Measurements from ENCODE around the gene UBAC1. TPM values are rescaled to one million over a fixed set of nuclear protein-coding genes. Genes with fewer than 3 reads are reported as not detected.
"Not testable (repeated sequence)": the region's sequence is repeated elsewhere in the genome, so short reads cannot be mapped to it uniquely, and the experiment has no call there.

UBAC1 gene
- total RNA-seq, 1 donor: 19.3 TPM

- H3K9me3 ChIP-seq (ENCODE audit: low read depth, low read length): no peaks in the 10 kb centered on the region
- no peaks in the 10 kb centered on the region for H3K27me3 ChIP-seq (ENCODE audit: insufficient read depth, low read length)
- H3K4me1 ChIP-seq (ENCODE audit: insufficient read depth, low read length): peaks cover 43% of the 10 kb centered on the region
- H3K4me3 ChIP-seq (ENCODE audit: low read length): no peak overlapping the region
These were observed 57.2 kb downstream of the UBAC1 start for GRCh38 chr9:135903786-135904520.

- no peak overlapping the region for H3K4me3 ChIP-seq (ENCODE audit: low read length)
- peaks cover 40% of the 10 kb centered on the region for H3K4me1 ChIP-seq (ENCODE audit: insufficient read depth, low read length)
- H3K27me3 ChIP-seq (ENCODE audit: insufficient read depth, low read length): no peaks in the 10 kb centered on the region
- H3K9me3 ChIP-seq (ENCODE audit: low read depth, low read length): no peaks in the 10 kb centered on the region
These were observed 57.9 kb downstream of the UBAC1 start for GRCh38 chr9:135903358-135903656.

- Histone ChIP-seq H3K4me1 (ENCODE audit: insufficient read depth, low read length) (peaks cover 36% of the 10 kb centered on the region), H3K27me3 (ENCODE audit: insufficient read depth, low read length) (no peaks in the 10 kb centered on the region), H3K4me3 (ENCODE audit: low read length) (no peak overlapping the region), H3K9me3 (ENCODE audit: low read depth, low read length) (no peaks in the 10 kb centered on the region)
These were observed 58.4 kb downstream of the UBAC1 start for GRCh38 chr9:135902655-135903357.

- Histone ChIP-seq H3K4me3 (ENCODE audit: low read length) (no peak overlapping the region), H3K27me3 (ENCODE audit: insufficient read depth, low read length) (no peaks in the 10 kb centered on the region), H3K4me1 (ENCODE audit: insufficient read depth, low read length) (peaks cover 42% of the 10 kb centered on the region), H3K9me3 (ENCODE audit: low read depth, low read length) (no peaks in the 10 kb centered on the region)
These were observed 59.3 kb downstream of the UBAC1 start for GRCh38 chr9:135901826-135902225.

- H3K4me1 ChIP-seq (ENCODE audit: insufficient read depth, low read length): peaks cover 41% of the 10 kb centered on the region
- no peaks in the 10 kb centered on the region for H3K27me3 ChIP-seq (ENCODE audit: insufficient read depth, low read length)
- H3K4me3 ChIP-seq (ENCODE audit: low read length): no peak overlapping the region
- H3K9me3 ChIP-seq (ENCODE audit: low read depth, low read length): no peaks in the 10 kb centered on the region
These were observed 60.0 kb downstream of the UBAC1 start for GRCh38 chr9:135901031-135901758.

GRCh38 chr9:135898634-135899407 is 62.4 kb downstream of the UBAC1 start:
- Histone ChIP-seq H3K9me3 (ENCODE audit: low read depth, low read length) (no peaks in the 10 kb centered on the region), H3K4me3 (ENCODE audit: low read length) (no peak overlapping the region), H3K27me3 (ENCODE audit: insufficient read depth, low read length) (no peaks in the 10 kb centered on the region), H3K4me1 (ENCODE audit: insufficient read depth, low read length) (peaks cover 24% of the 10 kb centered on the region)

GRCh38 chr9:135896626-135897025 is 64.5 kb downstream of the UBAC1 start:
- H3K4me1 ChIP-seq (ENCODE audit: insufficient read depth, low read length): peaks cover 26% of the 10 kb centered on the region
- H3K9me3 ChIP-seq (ENCODE audit: low read depth, low read length): no peaks in the 10 kb centered on the region
- no peaks in the 10 kb centered on the region for H3K27me3 ChIP-seq (ENCODE audit: insufficient read depth, low read length)
- H3K4me3 ChIP-seq (ENCODE audit: low read length): no peak overlapping the region

- Histone ChIP-seq H3K4me1 (ENCODE audit: insufficient read depth, low read length) (peaks cover 26% of the 10 kb centered on the region), H3K4me3 (ENCODE audit: low read length) (no peak overlapping the region), H3K27me3 (ENCODE audit: insufficient read depth, low read length) (no peaks in the 10 kb centered on the region), H3K9me3 (ENCODE audit: low read depth, low read length) (no peaks in the 10 kb centered on the region)
These were observed 65.0 kb downstream of the UBAC1 start for GRCh38 chr9:135896205-135896604.

- no peak overlapping the region for H3K4me3 ChIP-seq (ENCODE audit: low read length)
- no peaks in the 10 kb centered on the region for H3K27me3 ChIP-seq (ENCODE audit: insufficient read depth, low read length)
- peaks cover 26% of the 10 kb centered on the region for H3K4me1 ChIP-seq (ENCODE audit: insufficient read depth, low read length)
- H3K9me3 ChIP-seq (ENCODE audit: low read depth, low read length): no peaks in the 10 kb centered on the region
These were observed 65.8 kb downstream of the UBAC1 start for GRCh38 chr9:135895202-135895848.

GRCh38 chr9:135893104-135893503 is 68.1 kb downstream of the UBAC1 start:
- no peak overlapping the region for H3K4me3 ChIP-seq (ENCODE audit: low read length)
- no peaks in the 10 kb centered on the region for H3K27me3 ChIP-seq (ENCODE audit: insufficient read depth, low read length)
- no peaks in the 10 kb centered on the region for H3K9me3 ChIP-seq (ENCODE audit: low read depth, low read length)
- H3K4me1 ChIP-seq (ENCODE audit: insufficient read depth, low read length): peaks cover 28% of the 10 kb centered on the region

- H3K4me3 ChIP-seq (ENCODE audit: low read length); H3K27me3 ChIP-seq (ENCODE audit: insufficient read depth, low read length); H3K9me3 ChIP-seq (ENCODE audit: low read depth, low read length): not testable (repeated sequence)
- peaks cover 34% of the 10 kb centered on the region for H3K4me1 ChIP-seq (ENCODE audit: insufficient read depth, low read length)
These were observed 68.8 kb downstream of the UBAC1 start for GRCh38 chr9:135892327-135892726.

GRCh38 chr9:135891027-135891631 is 70.0 kb downstream of the UBAC1 start:
- H3K27me3 ChIP-seq (ENCODE audit: insufficient read depth, low read length): no peaks in the 10 kb centered on the region
- no peak overlapping the region for H3K4me3 ChIP-seq (ENCODE audit: low read length)
- peaks cover 34% of the 10 kb centered on the region for H3K4me1 ChIP-seq (ENCODE audit: insufficient read depth, low read length)
- no peaks in the 10 kb centered on the region for H3K9me3 ChIP-seq (ENCODE audit: low read depth, low read length)

- Histone ChIP-seq H3K4me3 (ENCODE audit: low read length) (no peak overlapping the region), H3K4me1 (ENCODE audit: insufficient read depth, low read length) (peaks cover 35% of the 10 kb centered on the region), H3K9me3 (ENCODE audit: low read depth, low read length) (no peaks in the 10 kb centered on the region), H3K27me3 (ENCODE audit: insufficient read depth, low read length) (no peaks in the 10 kb centered on the region)
These were observed 70.8 kb downstream of the UBAC1 start for GRCh38 chr9:135890190-135891026.
